CD4-positive, alpha-beta T cell treated with Interleukin-6 for 4 hours (primary cell): ENCODE data around the gene STXBP1.
"Not testable (repeated sequence)": the region's sequence is repeated elsewhere in the genome, so short reads cannot be mapped to it uniquely, and the experiment has no call there.

Experiments used
- DNase-seq: peaks from one replicate; pipeline ENCODE4 v3.0.0-alpha.2; 2020; ENCODE audit warnings: mixed read lengths

Gene STXBP1

GRCh38 chr9:127611899-127612790 lies at the start of gene STXBP1:
Gene STXBP1, plus strand, starts transcription at chr9:127612277. Its CDS starts 127 bp downstream, at chr9:127612404.
- peak; percentile 92 for DNase-seq

GRCh38 chr9:127562279-127562796 lies 49.7 kb upstream of the STXBP1 start:
- DNase-seq: no peak

GRCh38 chr9:127562841-127563401 lies 49.2 kb upstream of the STXBP1 start:
- no peak for DNase-seq

GRCh38 chr9:127563579-127563978 lies 48.5 kb upstream of the STXBP1 start:
- no peak for DNase-seq

- DNase-seq: no peak
Observed at GRCh38 chr9:127565231-127565630, 46.8 kb upstream of the STXBP1 start.

- no peak for DNase-seq
Observed at GRCh38 chr9:127566351-127567001, 45.6 kb upstream of the STXBP1 start.

GRCh38 chr9:127567035-127567729 lies 44.9 kb upstream of the STXBP1 start:
- DNase-seq: no peak

- DNase-seq: peak; percentile 34
Observed at GRCh38 chr9:127567730-127568617, 44.1 kb upstream of the STXBP1 start.

- DNase-seq: no peak
Observed at GRCh38 chr9:127568618-127568970, 43.5 kb upstream of the STXBP1 start.

GRCh38 chr9:127568971-127569885 lies 42.8 kb upstream of the STXBP1 start:
- peak; percentile 90 for DNase-seq

- peak; percentile 25 for DNase-seq
Observed at GRCh38 chr9:127569886-127570401, 42.1 kb upstream of the STXBP1 start.

- no peak for DNase-seq
Observed at GRCh38 chr9:127570533-127571111, 41.5 kb upstream of the STXBP1 start.

GRCh38 chr9:127571971-127572370 lies 40.1 kb upstream of the STXBP1 start:
- DNase-seq: no peak

- no peak for DNase-seq
Observed at GRCh38 chr9:127572961-127573721, 38.9 kb upstream of the STXBP1 start.

- DNase-seq: peak; percentile 13
Observed at GRCh38 chr9:127574072-127574993, 37.7 kb upstream of the STXBP1 start.

GRCh38 chr9:127575875-127576778 lies 36.0 kb upstream of the STXBP1 start:
- no peak for DNase-seq

- not testable (repeated sequence) for DNase-seq
Observed at GRCh38 chr9:127577194-127577593, 34.9 kb upstream of the STXBP1 start.
